ENCODE results near the gene COASY. TPM values are rescaled to one million over a fixed set of nuclear protein-coding genes. Genes with fewer than 3 reads are reported as not detected.

The COASY gene
- 96.2 to 121 TPM (median 112 TPM) in 5 replicates for total RNA-seq (2022; extraction: Qiagen RNA extraction)

GRCh38 chr17:42561897-42562387 is at the start of gene COASY:
TSS of gene COASY (plus strand) at chr17:42562148. CDS start at chr17:42562623, 475 bp downstream.

GRCh38 chr17:42536048-42536371 is 25.9 kb upstream of the COASY start, which contains the start of gene NAGLU:
TSS of gene NAGLU (plus strand) at chr17:42536241. CDS start at chr17:42536273, 32 bp downstream.

GRCh38 chr17:42552736-42553135 is 9.2 kb upstream of the COASY start, which contains the start of gene HSD17B1:
TSS of gene HSD17B1 (plus strand) at chr17:42552923. CDS start at chr17:42552934, 11 bp downstream.

GRCh38 chr17:42566883-42567573 is 5.1 kb downstream of the COASY start, which contains the start of gene MLX:
TSS of gene MLX (plus strand) at chr17:42567100. CDS start at chr17:42567125, 25 bp downstream.

GRCh38 chr17:42577532-42578281 is 15.8 kb downstream of the COASY start, which contains the start of gene PSMC3IP:
TSS of gene PSMC3IP (minus strand) at chr17:42577729. CDS start at chr17:42577686, 43 bp downstream.

GRCh38 chr17:42609182-42609813 is 47.4 kb downstream of the COASY start, which contains the start of the genes RETREG3 and TUBG1:
TSS of gene RETREG3 (minus strand) at chr17:42609374. CDS start at chr17:42609324, 50 bp downstream.
TSS of gene TUBG1 (plus strand) at chr17:42609683. CDS start at chr17:42609738, 55 bp downstream.

Other genes starting within 250 kb of the COASY start
- 59.7 to 88.6 TPM (median 82.5 TPM) in 5 replicates for gene STAT3, start 173.7 kb upstream of the COASY start, total RNA-seq (2022; extraction: Qiagen RNA extraction)
- 352 to 454 TPM (median 429 TPM) in 5 replicates for gene CAVIN1, start 138.9 kb upstream of the COASY start, total RNA-seq (2022; extraction: Qiagen RNA extraction)
- 25.9 to 42.7 TPM (median 40.2 TPM) in 5 replicates for gene ATP6V0A1, start 103.3 kb upstream of the COASY start, total RNA-seq (2022; extraction: Qiagen RNA extraction)
- gene NAGLU, start 25.9 kb upstream of the COASY start, total RNA-seq (2022; extraction: Qiagen RNA extraction) = 28.7 to 43.2 TPM (median 37.9 TPM) in 5 replicates
- gene HSD17B1, start 9.2 kb upstream of the COASY start, total RNA-seq (2022; extraction: Qiagen RNA extraction) = 0.89 to 1.5 TPM (median 1.2 TPM) in 5 replicates
- 53.8 to 68.7 TPM (median 66.2 TPM) in 5 replicates for gene MLX, start 5.0 kb downstream of the COASY start, total RNA-seq (2022; extraction: Qiagen RNA extraction)
- gene PSMC3IP, start 15.6 kb downstream of the COASY start, total RNA-seq (2022; extraction: Qiagen RNA extraction) = 29.1 to 33.7 TPM (median 32.2 TPM) in 5 replicates
- gene RETREG3, start 47.2 kb downstream of the COASY start, total RNA-seq (2022; extraction: Qiagen RNA extraction) = 24.9 to 32.1 TPM (median 30.6 TPM) in 5 replicates
- gene TUBG1, start 47.5 kb downstream of the COASY start, total RNA-seq (2022; extraction: Qiagen RNA extraction) = 128 to 160 TPM (median 146 TPM) in 5 replicates
- 14.0 to 23.3 TPM (median 20.5 TPM) in 5 replicates for gene TUBG2, start 97.1 kb downstream of the COASY start, total RNA-seq (2022; extraction: Qiagen RNA extraction)
- 11.5 to 15.9 TPM (median 14.6 TPM) in 5 replicates for gene PLEKHH3, start 114.8 kb downstream of the COASY start, total RNA-seq (2022; extraction: Qiagen RNA extraction)
- 0.21 to 0.42 TPM (median 0.34 TPM) in 5 replicates for gene CCR10, start 119.7 kb downstream of the COASY start, total RNA-seq (2022; extraction: Qiagen RNA extraction)
- gene CNTNAP1, start 120.4 kb downstream of the COASY start, total RNA-seq (2022; extraction: Qiagen RNA extraction) = 3.8 to 6.0 TPM (median 5.8 TPM) in 5 replicates
- 9.4 to 12.3 TPM (median 10.0 TPM) in 5 replicates for gene EZH1, start 182.9 kb downstream of the COASY start, total RNA-seq (2022; extraction: Qiagen RNA extraction)
- gene RAMP2, start 199.1 kb downstream of the COASY start, total RNA-seq (2022; extraction: Qiagen RNA extraction) = 0.67 to 1.5 TPM (median 0.77 TPM) in 5 replicates
- gene VPS25, start 211.3 kb downstream of the COASY start, total RNA-seq (2022; extraction: Qiagen RNA extraction) = 112 to 135 TPM (median 113 TPM) in 5 replicates
- 0.50 to 1.7 TPM (median 1.1 TPM) in 5 replicates for gene WNK4, start 218.5 kb downstream of the COASY start, total RNA-seq (2022; extraction: Qiagen RNA extraction)
- 120 to 129 TPM (median 122 TPM) in 5 replicates for gene COA3, start 236.6 kb downstream of the COASY start, total RNA-seq (2022; extraction: Qiagen RNA extraction)
- gene CNTD1, start 236.7 kb downstream of the COASY start, total RNA-seq (2022; extraction: Qiagen RNA extraction) = 0.07 TPM in 1 of 5 replicates, not detected in the others

Measured in A549 treated with dexamethasone at 1 μM for 4 hours (cell line).